ENCODE data around the gene POLD3.
"Not testable (repeated sequence)": the region's sequence is repeated elsewhere in the genome, so short reads cannot be mapped to it uniquely, and the experiment has no call there.

Gene POLD3

GRCh38 chr11:74638869-74639268 lies 46.5 kb downstream of the POLD3 start:
- DNase-seq (ENCODE audit: low read depth in 2 of 2): no peak

DNA sequence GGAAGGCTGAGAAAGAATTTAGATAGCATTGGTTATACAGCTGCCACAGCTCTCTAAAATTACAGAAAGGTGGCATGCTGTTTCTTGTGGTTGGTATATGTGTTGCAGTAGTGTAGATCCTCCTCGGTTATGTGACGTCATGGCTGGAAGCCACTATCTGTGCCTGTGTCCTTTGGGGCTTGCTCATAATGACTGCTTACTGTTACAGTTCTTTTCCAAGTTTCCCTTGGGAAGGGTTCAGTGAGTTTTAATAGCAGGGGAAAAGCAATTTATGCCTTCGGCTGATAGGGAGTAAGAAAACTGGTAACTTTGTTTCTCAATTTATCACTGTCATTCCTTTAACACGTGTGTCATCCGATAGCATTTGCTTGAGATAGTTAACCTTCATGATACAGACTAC lies 47.2 kb downstream of the POLD3 start:
- no peak for DNase-seq (ENCODE audit: low read depth in 2 of 2)

GRCh38 chr11:74641289-74641688 lies 48.9 kb downstream of the POLD3 start:
- DNase-seq (ENCODE audit: low read depth in 2 of 2): no peak

DNA sequence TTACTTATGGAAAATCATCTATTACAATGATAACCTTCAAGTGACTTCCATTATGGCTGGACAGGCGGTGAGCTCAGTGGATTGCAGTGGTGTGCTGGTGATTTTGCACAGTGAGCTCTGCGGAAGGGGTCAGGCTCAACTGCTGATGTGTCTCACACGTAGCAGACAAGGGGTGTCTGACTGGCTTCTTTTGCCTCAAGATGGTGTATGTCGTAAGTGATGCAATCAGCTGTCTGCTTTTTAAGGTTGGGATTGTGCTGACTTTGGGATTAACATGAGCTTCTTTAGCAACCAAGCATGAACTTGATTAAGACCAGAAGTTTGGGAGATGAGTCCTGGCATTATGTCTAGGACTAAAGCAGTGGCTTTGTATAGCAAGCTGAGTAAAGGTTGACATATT lies 49.5 kb downstream of the POLD3 start:
- DNase-seq (ENCODE audit: low read depth in 2 of 2): no peak

DNA sequence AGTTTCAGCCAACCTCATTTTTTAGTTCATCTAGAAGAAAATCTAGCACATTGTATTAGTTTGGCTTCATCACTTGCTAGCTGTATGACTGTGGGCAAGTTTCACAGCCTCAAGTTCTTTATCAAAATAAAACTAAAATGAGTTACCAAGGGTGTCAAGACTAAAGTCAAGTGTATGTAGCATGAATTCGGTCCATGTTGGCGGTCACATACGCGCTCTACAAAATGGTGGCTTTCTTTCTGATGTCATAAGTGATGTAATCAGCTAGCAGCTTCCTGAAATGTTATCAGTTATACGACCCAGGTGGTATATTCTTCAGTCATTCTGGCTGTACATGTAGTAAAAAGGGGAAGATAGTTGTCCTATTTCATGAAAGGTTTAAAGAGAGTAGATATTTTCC lies 50.5 kb downstream of the POLD3 start:
- DNase-seq (ENCODE audit: low read depth in 2 of 2): no peak

DNA sequence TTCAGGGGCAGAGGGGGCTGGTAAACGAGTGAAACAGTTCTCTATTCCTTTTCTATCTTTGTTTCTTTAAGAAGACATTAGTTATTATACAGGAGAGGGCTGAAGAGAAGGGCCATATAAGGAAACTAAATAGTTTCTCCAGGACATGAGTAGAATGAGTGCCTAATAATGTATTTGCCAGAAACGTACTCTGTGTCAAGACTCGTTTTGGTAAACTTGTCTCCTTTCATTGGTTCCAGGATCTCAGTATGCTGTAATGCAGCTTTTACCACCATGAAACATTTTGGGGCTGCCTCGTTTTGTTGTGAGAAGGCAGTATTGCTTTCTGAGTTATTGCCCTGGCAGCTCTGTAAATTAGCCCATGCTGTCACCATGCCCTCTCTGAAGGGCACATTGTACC lies 51.7 kb downstream of the POLD3 start:
- no peak for DNase-seq (ENCODE audit: low read depth in 2 of 2)

DNA sequence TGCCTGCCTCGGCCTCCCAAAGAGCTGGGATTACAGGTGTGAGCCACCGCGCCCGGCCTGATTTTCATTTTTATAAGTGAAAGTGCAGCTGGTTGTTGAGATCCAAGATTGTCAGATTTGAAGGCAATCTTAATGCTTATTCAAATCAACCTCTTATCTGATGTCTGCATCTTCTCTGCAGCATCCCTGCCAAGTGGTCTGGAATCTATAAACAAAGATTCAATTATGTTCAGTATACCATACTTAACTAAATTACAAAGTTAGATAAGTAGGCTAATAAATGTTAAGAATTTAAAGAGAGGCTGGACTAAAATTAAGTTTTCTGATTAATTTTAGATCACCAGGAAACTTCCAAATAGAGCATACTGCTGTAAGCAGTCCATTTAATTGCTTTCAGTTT lies 53.8 kb downstream of the POLD3 start:
- no peak for DNase-seq (ENCODE audit: low read depth in 2 of 2)

DNA sequence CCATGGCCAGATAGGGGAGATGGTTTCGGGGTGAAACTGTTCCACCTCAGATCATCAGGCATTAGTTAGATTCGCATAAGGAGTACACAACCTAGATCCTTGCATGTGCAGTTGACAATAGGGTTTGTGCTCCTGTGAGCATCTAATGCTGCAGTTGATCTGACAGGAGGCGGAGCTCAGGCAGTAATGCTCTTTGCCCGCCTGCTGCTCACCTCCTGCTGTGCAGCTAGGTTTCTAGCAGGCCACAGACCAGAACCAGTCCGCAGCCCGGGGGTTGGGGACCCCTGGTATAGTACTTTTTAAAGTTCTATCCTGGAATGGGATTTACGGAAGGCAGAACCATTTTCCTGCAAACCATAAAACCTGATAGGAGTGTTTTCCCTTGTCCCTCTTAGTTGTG lies 54.6 kb downstream of the POLD3 start:
- DNase-seq (ENCODE audit: low read depth in 2 of 2): no peak

- DNase-seq (ENCODE audit: low read depth in 2 of 2): no peak
Measured at GRCh38 chr11:74647404-74647803, 55.0 kb downstream of the POLD3 start.

GRCh38 chr11:74647831-74648230 lies 55.4 kb downstream of the POLD3 start:
- DNase-seq (ENCODE audit: low read depth in 2 of 2): no peak

GRCh38 chr11:74648894-74649293 lies 56.5 kb downstream of the POLD3 start:
- DNase-seq (ENCODE audit: low read depth in 2 of 2): no peak

GRCh38 chr11:74650498-74650897 lies 58.1 kb downstream of the POLD3 start:
- no peak for DNase-seq (ENCODE audit: low read depth in 2 of 2)

DNA sequence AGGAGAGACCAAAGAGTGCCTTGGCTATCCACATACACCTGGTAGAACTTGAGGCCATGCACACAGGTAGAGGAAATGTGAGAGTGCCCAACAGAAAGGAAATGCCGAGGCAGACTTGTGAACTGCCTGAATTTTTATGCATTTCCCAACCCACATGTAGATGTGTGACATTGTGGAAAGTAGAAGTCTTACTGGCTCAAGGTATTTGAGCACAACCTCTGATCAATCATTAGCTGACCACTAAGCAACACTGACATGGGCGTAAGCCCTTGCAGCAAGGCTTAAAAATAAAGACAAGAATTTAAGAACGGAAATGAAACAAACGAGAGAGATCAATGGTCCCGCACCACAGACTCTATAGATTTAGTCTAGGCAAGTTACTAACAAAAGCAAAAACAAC lies 62.6 kb downstream of the POLD3 start:
- DNase-seq (ENCODE audit: low read depth in 2 of 2): no peak

DNA sequence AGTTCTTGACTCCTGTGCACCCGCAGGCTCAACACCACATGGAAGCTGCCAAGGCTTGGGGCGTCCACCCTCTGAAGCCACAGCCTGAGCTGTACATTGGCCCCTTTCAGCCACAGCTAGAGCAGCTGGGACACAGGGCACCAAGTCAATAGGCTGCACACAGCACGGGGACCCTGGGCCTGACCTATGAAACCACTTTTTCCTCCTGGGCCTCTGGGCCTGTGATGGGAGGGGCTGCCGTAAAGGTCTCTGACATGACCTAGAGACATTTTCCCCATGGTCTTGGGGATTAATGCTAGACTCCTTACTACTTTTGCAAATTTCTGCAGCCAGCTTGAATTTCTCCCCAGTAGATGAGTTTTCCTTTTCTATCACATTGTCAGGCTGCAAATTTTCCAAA lies 66.7 kb downstream of the POLD3 start:
- not testable (repeated sequence) for DNase-seq (ENCODE audit: low read depth in 2 of 2)

GRCh38 chr11:74662487-74663103 lies 70.2 kb downstream of the POLD3 start:
- DNase-seq (ENCODE audit: low read depth in 2 of 2): no peak

DNA sequence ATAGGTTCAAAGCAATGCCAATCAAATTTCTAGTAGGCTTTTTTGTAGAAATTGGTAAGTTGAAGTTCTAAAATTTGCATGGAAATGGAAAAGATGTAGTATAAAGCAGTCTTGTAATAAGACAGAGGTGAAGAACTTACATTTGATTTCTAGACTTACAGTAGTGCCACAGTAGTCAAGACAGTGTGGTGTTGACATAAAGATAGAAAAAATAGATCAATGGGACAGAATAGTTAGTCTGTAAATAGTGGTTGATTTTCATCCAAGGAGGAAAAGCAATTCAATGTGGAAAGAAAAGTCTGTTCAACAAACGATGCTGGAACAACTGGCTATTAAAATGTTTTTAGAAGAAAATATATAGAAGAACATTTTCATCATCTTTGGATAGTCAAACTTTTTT lies 70.9 kb downstream of the POLD3 start:
- DNase-seq (ENCODE audit: low read depth in 2 of 2): no peak

DNA sequence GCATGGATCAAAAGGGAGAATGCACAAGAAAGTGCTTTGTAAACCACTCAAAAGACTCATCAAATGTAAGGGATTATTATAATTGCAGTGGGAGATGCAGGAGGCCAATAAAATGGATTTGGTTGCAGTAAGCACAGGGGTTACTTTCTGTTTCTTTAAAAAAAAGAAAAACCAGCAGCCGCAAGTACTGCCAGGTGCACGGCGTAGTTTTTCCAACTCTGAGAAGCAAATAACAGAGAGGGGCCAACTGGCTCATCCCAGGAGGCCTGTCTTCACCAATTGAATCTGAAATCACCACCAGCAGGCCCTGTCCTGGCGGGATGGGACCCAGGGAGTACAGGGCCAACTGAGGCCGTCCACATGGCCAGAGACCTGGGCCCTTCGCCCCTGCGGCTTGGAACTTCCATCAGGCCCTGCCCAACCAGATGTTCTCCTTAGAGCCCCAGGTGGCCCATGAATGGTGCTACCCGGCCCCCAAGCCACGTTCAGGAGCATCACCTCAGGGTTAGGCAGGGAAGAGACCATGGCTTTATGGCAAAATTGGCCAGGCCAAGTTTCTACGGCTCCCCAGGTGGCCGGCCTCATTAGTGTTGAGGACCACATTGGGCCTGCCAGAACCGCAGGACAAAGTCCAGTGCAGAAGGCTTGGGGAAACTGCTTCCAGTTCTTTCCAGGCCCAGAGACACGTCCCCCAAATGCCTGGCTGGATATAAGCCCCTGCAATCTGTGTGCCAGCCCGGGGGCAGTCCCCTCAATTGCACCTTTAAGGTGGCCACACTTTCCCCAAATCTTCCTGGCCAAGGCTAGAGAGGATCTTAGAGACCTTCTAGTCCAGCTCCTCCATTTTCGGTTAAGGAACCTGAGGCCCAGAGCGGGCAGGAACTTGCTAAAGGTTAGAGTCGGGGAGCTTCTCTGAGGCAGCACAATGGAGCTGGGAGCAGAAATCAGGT lies 77.1 kb downstream of the POLD3 start:
- no peak for DNase-seq (ENCODE audit: low read depth in 2 of 2)

- no peak for DNase-seq (ENCODE audit: low read depth in 2 of 2)
Measured at GRCh38 chr11:74670171-74670570, 77.8 kb downstream of the POLD3 start.

GRCh38 chr11:74671520-74672196 lies 79.3 kb downstream of the POLD3 start:
- no peak for DNase-seq (ENCODE audit: low read depth in 2 of 2)

DNA sequence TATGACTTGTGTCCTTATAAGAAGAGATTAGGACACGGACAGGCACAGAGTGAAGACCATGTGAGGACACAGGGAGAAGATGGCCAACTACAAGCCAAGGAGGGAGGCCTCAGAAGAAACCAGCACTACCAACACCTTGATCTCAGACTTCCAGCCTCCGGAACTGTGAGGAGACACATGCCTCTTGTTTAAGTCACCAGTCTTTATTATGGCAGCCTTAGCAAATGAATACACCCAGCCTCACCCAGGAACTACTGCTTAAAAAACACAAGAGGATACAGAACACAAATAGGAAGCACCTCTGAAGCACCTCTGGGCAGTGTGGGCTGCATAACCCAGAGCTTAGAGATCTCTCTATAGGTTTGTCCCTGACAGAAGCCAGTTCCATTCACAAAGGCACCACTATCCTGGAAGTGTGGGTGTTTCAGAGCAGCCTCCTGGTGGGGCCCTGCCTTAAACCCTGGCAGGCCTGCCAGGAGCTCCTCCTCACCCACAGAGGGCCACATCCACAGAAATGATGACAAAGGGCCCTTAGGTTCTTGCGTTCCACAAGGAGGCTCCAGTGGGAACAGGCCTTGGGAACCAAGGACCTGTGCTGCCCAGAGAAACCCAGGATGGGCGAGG lies 80.1 kb downstream of the POLD3 start:
- DNase-seq (ENCODE audit: low read depth in 2 of 2): no peak

DNA sequence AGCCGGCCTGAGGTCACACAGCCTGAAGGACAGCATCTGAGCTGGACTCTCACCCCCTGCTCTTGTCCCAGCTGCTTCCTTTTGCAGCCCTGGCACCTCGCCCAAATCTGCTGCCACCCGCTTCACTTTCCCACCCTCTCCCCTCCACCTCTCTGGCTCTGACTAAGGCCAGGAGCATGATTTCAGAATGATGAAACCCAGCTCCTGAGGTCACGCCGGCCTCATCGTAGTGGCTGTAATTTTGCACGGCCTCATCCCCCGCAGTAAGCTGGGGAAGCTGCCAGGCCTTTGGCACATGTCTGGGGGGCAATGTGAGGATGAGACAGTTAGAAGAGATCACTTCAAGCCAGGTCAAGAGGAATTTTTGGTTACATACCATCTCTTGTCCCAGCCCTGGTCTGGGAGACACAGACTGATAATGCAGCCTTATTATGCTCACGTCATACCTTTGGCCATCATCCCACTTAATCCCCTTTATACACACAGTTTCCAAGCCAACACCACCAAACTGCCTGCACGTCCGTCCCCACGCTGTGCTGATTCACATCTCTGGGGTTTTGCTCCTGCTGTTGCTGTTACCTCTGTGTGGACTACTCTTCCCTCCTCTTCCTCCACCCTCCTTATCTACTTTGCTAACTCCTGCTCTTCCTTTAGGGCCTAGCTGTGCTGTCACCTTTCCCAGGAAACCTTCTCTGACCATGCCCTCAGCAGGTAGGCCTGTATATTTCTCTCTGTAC lies 80.7 kb downstream of the POLD3 start:
- DNase-seq (ENCODE audit: low read depth in 2 of 2): no peak
